B cell (primary cell): ENCODE data around the gene TMEM271. TPM values are rescaled to one million over a fixed set of nuclear protein-coding genes. Genes with fewer than 3 reads are reported as not detected.

ENCODE experiments used
- ATAC-seq: fragments of 200-7000 bp; cut with Tn5 transposase; one replicate; pipeline ENCODE4 v1.10.0; 2021; ENCODE audit warnings: low read depth, mild to moderate bottlenecking, moderate number of reproducible peaks, moderate library complexity
- CTCF ChIA-PET: fragments of 350-600 bp; sonication (Branson Sonifier 250); formaldehyde crosslinking; loops from one replicate; lab custom pipeline; 2021; ENCODE audit warnings: antibody characterized with exemption, inconsistent platforms; lab: Charles Lee
- POLR2A ChIA-PET: fragments of 350-600 bp; sonication (Branson Sonifier 250); formaldehyde crosslinking; loops from one replicate; lab custom pipeline; 2021; ENCODE audit warnings: antibody characterized with exemption; lab: Charles Lee
- DNase-seq: peaks from one replicate; pipeline ENCODE4 v3.0.0; 2013
- H2AFZ ChIP-seq: 2 replicates; pipeline ENCODE4 v1.6.1; 2012; ENCODE audit warnings: mild to moderate bottlenecking, low read depth, low read length; ENCODE audit not compliant: insufficient read depth, poor library complexity, severe bottlenecking
- H3K27ac ChIP-seq, 2 donors: 1 replicate in 1 of 2; 2 replicates in 1 of 2; pipeline ENCODE4 v1.5.1; 2012 to 2013; ENCODE audit warnings: low read length in 2 of 2, mild to moderate bottlenecking in 2 of 2, moderate library complexity in 1 of 2
- H3K27me3 ChIP-seq, 4 experiments: fragments of 200-600 bp in 1 of 4; sonication (generic) in 1 of 4; replicated peaks in 1 of 4; 1 replicate in 2 of 4; 2 replicates in 2 of 4; pipeline versions ENCODE4 v1.6.1 to v1.7.0; 2013 to 2016; ENCODE audit warnings: low read length in 3 of 4, mild to moderate bottlenecking in 2 of 4, mixed read lengths in 1 of 4, moderate library complexity in 1 of 4; ENCODE audit not compliant: insufficient read depth in 4 of 4, control insufficient read depth in 3 of 4; ENCODE audit errors: control extremely low read depth in 1 of 4
- H3K36me3 ChIP-seq, 2 experiments: replicated peaks in 1 of 2; 1 replicate in 1 of 2; 2 replicates in 1 of 2; pipeline versions ENCODE4 v1.6.1 to v1.7.1; 2013; ENCODE audit warnings: low read length in 1 of 2; ENCODE audit not compliant: insufficient read depth in 2 of 2, control insufficient read depth in 1 of 2; ENCODE audit errors: control extremely low read depth in 1 of 2, extremely low read depth in 1 of 2
- H3K4me1 ChIP-seq, 2 donors: fragments of 200-600 bp in 1 of 2; sonication (generic) in 1 of 2; 1 replicate in 1 of 2; 2 replicates in 1 of 2; pipeline versions ENCODE4 v1.5.1 to v1.6.1; 2013 to 2017; ENCODE audit warnings: low read length in 2 of 2; ENCODE audit not compliant: control insufficient read depth in 2 of 2, insufficient read depth in 2 of 2
- H3K4me2 ChIP-seq: replicated peaks from 2 replicates; pipeline ENCODE3; 2012; ENCODE audit warnings: mild to moderate bottlenecking, low read depth, low read length; ENCODE audit not compliant: poor library complexity, severe bottlenecking
- H3K4me3 ChIP-seq, 5 experiments: fragments of 200-600 bp in 1 of 5; sonication (generic) in 1 of 5; 1 replicate in 3 of 5; 2 replicates in 2 of 5; pipeline versions ENCODE4 v1.5.1 to v1.7.0; 2011 to 2016; ENCODE audit warnings: low read length in 4 of 5, mild to moderate bottlenecking in 4 of 5, low read depth in 2 of 5, control low read depth in 1 of 5, moderate library complexity in 1 of 5; ENCODE audit not compliant: insufficient read depth in 1 of 5; ENCODE audit errors: control extremely low read depth in 1 of 5, extremely low read depth in 1 of 5
- H3K79me2 ChIP-seq: fragments of 200-600 bp; sonication (generic); one replicate; pipeline ENCODE4 v1.6.0; 2016; ENCODE audit warnings: low read length; ENCODE audit not compliant: control insufficient read depth, insufficient read depth
- H3K9ac ChIP-seq: fragments of 200-600 bp; sonication (generic); 2 replicates; pipeline ENCODE4 v1.6.1; 2017; ENCODE audit warnings: mild to moderate bottlenecking, low read length, moderate library complexity
- H3K9me3 ChIP-seq, 3 donors: one replicate each; pipeline versions ENCODE4 v1.6.1 to v1.7.1; 2013; ENCODE audit warnings: low read length in 2 of 3; ENCODE audit not compliant: control insufficient read depth in 2 of 3, insufficient read depth in 1 of 3; ENCODE audit errors: control extremely low read depth in 1 of 3
- H4K20me1 ChIP-seq: 2 replicates; pipeline ENCODE4 v1.6.0; 2012; ENCODE audit warnings: mild to moderate bottlenecking, low read length; ENCODE audit not compliant: insufficient read depth, control insufficient read depth, poor library complexity, severe bottlenecking
- H3K27ac Mint-ChIP-seq: one replicate; pipeline ENCODE4 v1.8.0; 2021; ENCODE audit warnings: mixed read lengths
- H3K27me3 Mint-ChIP-seq: one replicate; pipeline ENCODE4 v1.8.0; 2021; ENCODE audit warnings: mixed read lengths
- H3K4me1 Mint-ChIP-seq: one replicate; pipeline ENCODE4 v1.8.0; 2021; ENCODE audit warnings: mixed read lengths
- H3K4me3 Mint-ChIP-seq: one replicate; pipeline ENCODE4 v1.8.0; 2021; ENCODE audit warnings: mixed read lengths
- H3K9me3 Mint-ChIP-seq: one replicate; pipeline ENCODE4 v1.8.0; 2022; ENCODE audit warnings: mixed read lengths; ENCODE audit not compliant: insufficient read depth
- CTCF ChIP-seq: fragments of 200-600 bp; IDR thresholded peaks from one replicate; pipeline ENCODE4 v1.8.0; 2022; ENCODE audit warnings: antibody characterized with exemption, mild to moderate bottlenecking
- EZH2 ChIP-seq: IDR thresholded peaks from 2 replicates; pipeline ENCODE4 v1.6.1; 2012; ENCODE audit warnings: borderline replicate concordance, low read depth, mild to moderate bottlenecking, moderate library complexity, low read length; ENCODE audit not compliant: insufficient read depth, poor library complexity, severe bottlenecking
- WGBS: methylation state at CpG from one replicate; pipeline ENCODE4 v1.1.5; 2013; ENCODE audit warnings: missing lambda C conversion rate; ENCODE audit not compliant: insufficient coverage; 5-methylcytosine and 5-hydroxymethylcytosine counted together
- intact Hi-C: fragments of 100-400 bp; cut with micrococcal nuclease; formaldehyde crosslinking; loops from one replicate; pipeline ENCODE4 v1.10.0; 2022
- polyA plus RNA-seq: library from polyadenylated mRNA; depleted of rRNA; stranded (reverse); fragments of >200 nt; gene quantifications from 2 replicates; pipeline ENCODE4 v1.2.3, GENCODE V29; 2012
- total RNA-seq, 2 donors: library from RNA; stranded (reverse); fragments of 120-200 nt in 1 of 2; gene quantifications; 1 replicate in 1 of 2; 2 replicates in 1 of 2; pipeline versions ENCODE4 v1.2.3 to v1.2.4, GENCODE V29; 2013 to 2022

The TMEM271 gene
- total and polyA plus RNA-seq, 2 donors (not counting 1 experiment from before 2014, with no cell fraction given): not detected

DNA sequence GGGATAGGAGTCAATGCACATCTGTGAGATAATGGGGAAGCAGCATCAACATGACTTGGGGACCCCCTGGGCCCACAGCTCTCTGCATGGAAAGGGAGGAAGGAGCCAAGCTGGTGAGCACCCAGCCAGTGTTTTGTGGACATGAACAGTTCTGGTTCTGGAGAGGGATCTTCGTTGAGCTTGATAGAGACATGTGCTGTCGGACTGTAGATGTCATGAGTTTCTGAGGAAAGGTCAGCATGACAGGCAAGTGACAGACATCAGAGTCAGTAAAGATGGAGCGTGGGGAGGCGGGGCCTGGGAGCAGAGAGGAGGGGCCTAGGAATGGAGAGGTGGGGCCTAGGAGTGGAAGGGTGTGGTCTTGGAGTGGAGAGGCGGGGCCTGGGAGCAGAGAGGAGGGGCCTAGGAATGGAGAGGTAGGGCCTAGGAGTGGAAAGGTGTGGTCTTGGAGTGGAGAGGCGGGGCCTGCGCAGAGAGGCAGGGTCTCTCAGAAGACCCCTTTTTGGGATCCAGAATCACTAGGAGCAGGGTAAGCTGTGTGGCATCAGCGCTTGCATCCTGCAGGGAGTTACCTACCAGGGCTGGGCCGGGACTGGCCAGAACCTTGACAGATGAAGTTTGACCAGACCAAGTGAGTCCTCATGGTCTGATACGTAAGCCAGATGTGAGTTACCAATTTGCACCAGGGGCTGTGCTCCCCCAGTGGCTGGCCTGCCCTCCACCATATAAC lies 43.3 kb downstream of the TMEM271 start:
- Mint-ChIP-seq H3K27ac (no peak overlapping the region), H3K9me3 (no peaks in the 10 kb centered on the region), H3K4me3 (no peak overlapping the region), H3K27me3 (no peaks in the 10 kb centered on the region), H3K4me1 (no peaks in the 10 kb centered on the region)
- H3K4me1 ChIP-seq: no peaks in the 10 kb centered on the region
- H2AFZ ChIP-seq: no peak overlapping the region
- H3K4me2 ChIP-seq: no peak overlapping the region
- TF ChIP-seq EZH2: no peak
- no peak for TF ChIP-seq CTCF
- 98% methylated on average over 10 of the region's 10 CpGs for WGBS
- H3K9me3 ChIP-seq: peaks cover 0 to 49% (median 0%) of the 10 kb centered on the region in 3 donors
- no peaks in the 10 kb centered on the region for H4K20me1 ChIP-seq
- H3K27me3 ChIP-seq: no peaks in the 10 kb centered on the region
- no peak overlapping the region for H3K4me3 ChIP-seq
- ATAC-seq (no peak), DNase-seq (no peak)
- ChIA-PET POLR2A (no interaction called here), CTCF (no interaction called here)
- intact Hi-C loops: no loop called here
- no peak overlapping the region for H3K27ac ChIP-seq
- H3K79me2 ChIP-seq: peaks cover 2% of the 10 kb centered on the region
- H3K9ac ChIP-seq: no peak overlapping the region
- H3K36me3 ChIP-seq: peaks cover 0 to 70% of the 10 kb centered on the region in 2 experiments

DNA sequence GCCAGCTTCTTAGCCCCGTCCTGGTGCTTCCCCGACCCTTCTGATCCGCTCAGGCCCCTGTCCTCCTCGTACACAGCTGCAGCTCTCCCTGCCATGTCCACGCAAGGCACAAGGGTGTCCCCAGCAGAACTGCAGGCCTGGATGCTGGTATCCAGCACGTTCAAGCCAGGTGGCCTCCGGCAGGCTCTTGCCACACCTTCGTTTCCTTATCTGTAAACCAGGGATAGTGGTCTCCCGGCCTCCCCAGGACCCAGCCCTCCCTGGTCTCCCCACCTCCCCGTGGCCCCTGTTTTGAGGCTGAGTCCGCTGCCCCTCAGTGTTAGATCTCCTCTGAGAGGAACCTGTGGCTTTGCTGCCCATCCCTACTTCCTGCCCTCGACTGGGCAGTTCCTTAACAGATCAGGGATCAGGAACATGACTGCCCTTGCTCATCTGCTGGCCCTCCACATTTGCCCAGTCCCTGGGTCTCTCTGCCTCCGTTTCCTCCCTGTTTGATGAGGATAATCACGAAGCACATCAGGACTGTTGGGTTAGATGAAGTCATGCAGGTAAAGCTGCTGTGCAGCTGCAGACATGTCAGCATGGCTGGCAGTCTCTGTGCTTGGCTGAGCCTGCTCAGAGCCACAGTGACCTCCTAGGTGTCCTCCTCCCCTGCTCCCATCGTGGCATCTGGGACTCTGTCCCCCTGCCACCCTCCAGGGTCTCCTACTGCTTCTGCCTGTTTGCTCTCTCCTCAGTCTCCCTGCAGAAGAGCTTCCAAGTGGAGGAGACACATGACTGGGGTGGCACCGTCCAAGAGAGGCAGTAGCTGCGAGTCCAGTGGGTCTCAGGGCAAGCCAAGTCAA lies 44.2 kb downstream of the TMEM271 start:
- Mint-ChIP-seq H3K27me3 (no peaks in the 10 kb centered on the region), H3K4me3 (no peak overlapping the region), H3K4me1 (no peaks in the 10 kb centered on the region), H3K27ac (no peak overlapping the region), H3K9me3 (no peaks in the 10 kb centered on the region)
- POLR2A ChIA-PET: no interaction called here
- no peak for DNase-seq
- Histone ChIP-seq H3K4me2 (no peak overlapping the region), H2AFZ (no peak overlapping the region), H3K27ac (no peak overlapping the region), H3K36me3 (peaks cover 0 to 69% of the 10 kb centered on the region in 2 experiments), H4K20me1 (no peaks in the 10 kb centered on the region), H3K9ac (no peak overlapping the region), H3K79me2 (peaks cover 8% of the 10 kb centered on the region), H3K4me3 (no peak overlapping the region), H3K9me3 (peaks cover 0 to 44% (median 0%) of the 10 kb centered on the region in 3 donors), H3K27me3 (no peaks in the 10 kb centered on the region), H3K4me1 (no peaks in the 10 kb centered on the region)
- intact Hi-C loops: no loop called here
- ATAC-seq: no peak
- CTCF ChIA-PET: no interaction called here
- TF ChIP-seq CTCF (no peak), EZH2 (no peak)
- 96% methylated on average over 17 of the region's 17 CpGs for WGBS
